ENCODE data around the gene PSG1.

DNA sequence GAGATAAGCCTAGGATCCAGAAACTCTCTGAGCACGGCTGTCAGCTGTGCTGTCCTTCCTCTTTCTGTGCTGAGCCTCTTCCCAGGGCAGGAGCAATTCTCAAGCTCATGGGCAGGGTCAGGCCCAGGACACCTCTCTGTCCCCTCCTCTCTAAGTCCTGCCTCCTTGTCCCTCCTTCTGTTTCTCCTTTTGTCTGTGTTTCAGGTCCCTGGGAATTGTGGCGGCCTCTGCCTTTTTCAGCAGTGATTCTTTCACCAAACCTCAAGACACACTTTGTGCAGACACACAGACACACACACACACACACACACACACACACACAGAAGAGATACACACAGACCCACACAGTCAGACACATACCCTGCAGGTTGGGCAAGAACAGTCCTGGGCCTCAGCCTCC, at the start of gene PSG1:
- TF ChIP-seq EZH2 (IDR thresholded peaks at IDR 0.05; ENCODE audit: insufficient read depth, poor library complexity, severe bottlenecking) (no peak), EZH2phosphoT487 (IDR thresholded peaks at IDR 0.05; ENCODE audit: insufficient read depth, low read depth) (no peak)
